Measurements from ENCODE around the gene GEMIN8. TPM values are rescaled to one million over a fixed set of nuclear protein-coding genes. Genes with fewer than 3 reads are reported as not detected.

Gene GEMIN8
- total and polyA plus RNA-seq, 4 donors: 10.9 to 25.7 (median 22.9) TPM

GRCh38 chrX:13994536-13995080, 35.1 kb downstream of the GEMIN8 start:
- Histone ChIP-seq H3K4me1 (ENCODE audit: control insufficient read depth in 5 of 5, insufficient read depth in 5 of 5, low read length in 5 of 5) (no peaks in the 10 kb centered on the region), H3K9me3 (ENCODE audit: control insufficient read depth in 4 of 4, insufficient read depth in 3 of 4, low read length in 3 of 4) (peaks cover 0 to 3% (median 0%) of the 10 kb centered on the region in 4 donors), H3K27me3 (ENCODE audit: control insufficient read depth in 3 of 3, insufficient read depth in 3 of 3, low read length in 2 of 3) (peaks cover 4 to 37% (median 26%) of the 10 kb centered on the region in 3 donors), H3K9ac (ENCODE audit: insufficient read depth in 1 of 2, low read length in 2 of 2) (no peak overlapping the region), H3K36me3 (ENCODE audit: control insufficient read depth in 4 of 4, insufficient read depth in 4 of 4, low read length in 4 of 4) (no peaks in the 10 kb centered on the region), H3K27ac (ENCODE audit: low read depth in 1 of 2, low read length in 1 of 2) (no peak overlapping the region), H3K4me3 (no peak overlapping the region)
- ATAC-seq (ENCODE audit: insufficient read depth, low FRiP score) (no peak), DNase-seq (no peak)
- TF ChIP-seq CTCF (IDR thresholded peaks at IDR 0.05; ENCODE audit: control extremely low read depth, extremely low read depth): no peak
- WGBS, 2 donors: 81 to 96% methylated on average over 3 of the region's 3 CpGs

GRCh38 chrX:13994104-13994503, 35.6 kb downstream of the GEMIN8 start:
- ATAC-seq (ENCODE audit: insufficient read depth, low FRiP score): no peak
- Histone ChIP-seq H3K27me3 (ENCODE audit: control insufficient read depth in 3 of 3, insufficient read depth in 3 of 3, low read length in 2 of 3) (peaks cover 4 to 37% (median 26%) of the 10 kb centered on the region in 3 donors), H3K9ac (ENCODE audit: insufficient read depth in 1 of 2, low read length in 2 of 2) (no peak overlapping the region), H3K4me1 (ENCODE audit: control insufficient read depth in 5 of 5, insufficient read depth in 5 of 5, low read length in 5 of 5) (no peaks in the 10 kb centered on the region), H3K9me3 (ENCODE audit: control insufficient read depth in 4 of 4, insufficient read depth in 3 of 4, low read length in 3 of 4) (peaks cover 0 to 3% (median 0%) of the 10 kb centered on the region in 4 donors), H3K27ac (ENCODE audit: low read depth in 1 of 2, low read length in 1 of 2) (no peak overlapping the region), H3K36me3 (ENCODE audit: control insufficient read depth in 4 of 4, insufficient read depth in 4 of 4, low read length in 4 of 4) (no peaks in the 10 kb centered on the region), H3K4me3 (no peak overlapping the region)
- WGBS, 2 donors: 80 to 94% methylated on average over 7 of the region's 7 CpGs
- DNase-seq: no peak
- TF ChIP-seq CTCF (IDR thresholded peaks at IDR 0.05; ENCODE audit: control extremely low read depth, extremely low read depth): no peak

- Histone ChIP-seq H3K4me3 (no peak overlapping the region), H3K9ac (ENCODE audit: insufficient read depth in 1 of 2, low read length in 2 of 2) (no peak overlapping the region), H3K9me3 (ENCODE audit: control insufficient read depth in 4 of 4, insufficient read depth in 3 of 4, low read length in 3 of 4) (peaks cover 0 to 3% (median 0%) of the 10 kb centered on the region in 4 donors), H3K4me1 (ENCODE audit: control insufficient read depth in 5 of 5, insufficient read depth in 5 of 5, low read length in 5 of 5) (no peaks in the 10 kb centered on the region), H3K27me3 (ENCODE audit: control insufficient read depth in 3 of 3, insufficient read depth in 3 of 3, low read length in 2 of 3) (peaks cover 0 to 50% (median 27%) of the 10 kb centered on the region in 3 donors), H3K36me3 (ENCODE audit: control insufficient read depth in 4 of 4, insufficient read depth in 4 of 4, low read length in 4 of 4) (no peaks in the 10 kb centered on the region), H3K27ac (ENCODE audit: low read depth in 1 of 2, low read length in 1 of 2) (no peak overlapping the region)
- TF ChIP-seq CTCF (IDR thresholded peaks at IDR 0.05; ENCODE audit: control extremely low read depth, extremely low read depth): no peak
- ATAC-seq (ENCODE audit: insufficient read depth, low FRiP score) (no peak), DNase-seq (no peak)
- WGBS, 2 donors: 76 to 88% methylated on average over 3 of the region's 3 CpGs
Measured at GRCh38 chrX:13990126-13990800, 39.4 kb downstream of the GEMIN8 start.

Data from lung (tissue), 12 donors.